ENCODE results near the gene TFAP2D.

Gene TFAP2D

GRCh38 chr6:50713226-50713625, at the start of gene TFAP2D:
Gene TFAP2D (plus strand): TSS chr6:50713526. CDS start chr6:50714056, 530 bp downstream.
- Histone ChIP-seq H3K27ac (ENCODE audit: low read depth, low read length) (no peak within 1 kb of the TSS), H3K36me3 (ENCODE audit: insufficient read depth, low read length) (no peaks in the 10 kb centered on the region), H3K4me1 (ENCODE audit: insufficient read depth, low read length) (no peaks in the 10 kb centered on the region), H3K27me3 (ENCODE audit: control insufficient read depth in 1 of 2, insufficient read depth in 2 of 2, low read length in 2 of 2) (peaks cover 13 to 24% of the 10 kb centered on the region in 2 donors), H3K9ac (ENCODE audit: low read length) (no peak within 1 kb of the TSS), H3K9me3 (ENCODE audit: low read length) (no peaks in the 10 kb centered on the region), H3K4me3 (ENCODE audit: low read depth in 1 of 2, low read length in 2 of 2) (no peak within 1 kb of the TSS)

GRCh38 chr6:50663806-50664205, 49.5 kb upstream of the TFAP2D start:
- H3K27ac ChIP-seq (ENCODE audit: low read depth, low read length), result no peak overlapping the region
- H3K4me1 ChIP-seq (ENCODE audit: insufficient read depth, low read length), result no peaks in the 10 kb centered on the region
- no peak overlapping the region for H3K4me3 ChIP-seq (ENCODE audit: low read depth in 1 of 2, low read length in 2 of 2)
- no peaks in the 10 kb centered on the region for H3K27me3 ChIP-seq (ENCODE audit: control insufficient read depth in 1 of 2, insufficient read depth in 2 of 2, low read length in 2 of 2)
- no peaks in the 10 kb centered on the region for H3K36me3 ChIP-seq (ENCODE audit: insufficient read depth, low read length)
- no peak overlapping the region for H3K9ac ChIP-seq (ENCODE audit: low read length)
- no peaks in the 10 kb centered on the region for H3K9me3 ChIP-seq (ENCODE audit: low read length)

- H3K36me3 ChIP-seq (ENCODE audit: insufficient read depth, low read length), result no peaks in the 10 kb centered on the region
- H3K27me3 ChIP-seq (ENCODE audit: control insufficient read depth in 1 of 2, insufficient read depth in 2 of 2, low read length in 2 of 2), result no peaks in the 10 kb centered on the region
- no peak overlapping the region for H3K4me3 ChIP-seq (ENCODE audit: low read depth in 1 of 2, low read length in 2 of 2)
- H3K9me3 ChIP-seq (ENCODE audit: low read length), result no peaks in the 10 kb centered on the region
- H3K4me1 ChIP-seq (ENCODE audit: insufficient read depth, low read length), result no peaks in the 10 kb centered on the region
- H3K9ac ChIP-seq (ENCODE audit: low read length), result no peak overlapping the region
- no peak overlapping the region for H3K27ac ChIP-seq (ENCODE audit: low read depth, low read length)
Measured at GRCh38 chr6:50666089-50666488, 47.2 kb upstream of the TFAP2D start.

GRCh38 chr6:50681213-50681824, 32.0 kb upstream of the TFAP2D start:
- Histone ChIP-seq H3K36me3 (ENCODE audit: insufficient read depth, low read length) (no peaks in the 10 kb centered on the region), H3K27me3 (ENCODE audit: control insufficient read depth in 1 of 2, insufficient read depth in 2 of 2, low read length in 2 of 2) (no peaks in the 10 kb centered on the region), H3K9ac (ENCODE audit: low read length) (no peak overlapping the region), H3K9me3 (ENCODE audit: low read length) (no peaks in the 10 kb centered on the region), H3K27ac (ENCODE audit: low read depth, low read length) (no peak overlapping the region), H3K4me3 (ENCODE audit: low read depth in 1 of 2, low read length in 2 of 2) (no peak overlapping the region), H3K4me1 (ENCODE audit: insufficient read depth, low read length) (no peaks in the 10 kb centered on the region)

GRCh38 chr6:50689210-50689609, 24.1 kb upstream of the TFAP2D start:
- Histone ChIP-seq H3K4me1 (ENCODE audit: insufficient read depth, low read length) (no peaks in the 10 kb centered on the region), H3K4me3 (ENCODE audit: low read depth in 1 of 2, low read length in 2 of 2) (no peak overlapping the region), H3K36me3 (ENCODE audit: insufficient read depth, low read length) (no peaks in the 10 kb centered on the region), H3K9ac (ENCODE audit: low read length) (no peak overlapping the region), H3K27me3 (ENCODE audit: control insufficient read depth in 1 of 2, insufficient read depth in 2 of 2, low read length in 2 of 2) (no peaks in the 10 kb centered on the region), H3K9me3 (ENCODE audit: low read length) (no peaks in the 10 kb centered on the region), H3K27ac (ENCODE audit: low read depth, low read length) (no peak overlapping the region)

GRCh38 chr6:50691814-50692495, 21.4 kb upstream of the TFAP2D start:
- no peak overlapping the region for H3K9ac ChIP-seq (ENCODE audit: low read length)
- no peak overlapping the region for H3K4me3 ChIP-seq (ENCODE audit: low read depth in 1 of 2, low read length in 2 of 2)
- H3K27ac ChIP-seq (ENCODE audit: low read depth, low read length), result no peak overlapping the region
- no peaks in the 10 kb centered on the region for H3K4me1 ChIP-seq (ENCODE audit: insufficient read depth, low read length)
- H3K27me3 ChIP-seq (ENCODE audit: control insufficient read depth in 1 of 2, insufficient read depth in 2 of 2, low read length in 2 of 2), result no peaks in the 10 kb centered on the region
- H3K36me3 ChIP-seq (ENCODE audit: insufficient read depth, low read length), result no peaks in the 10 kb centered on the region
- no peaks in the 10 kb centered on the region for H3K9me3 ChIP-seq (ENCODE audit: low read length)

- no peak overlapping the region for H3K27ac ChIP-seq (ENCODE audit: low read depth, low read length)
- no peaks in the 10 kb centered on the region for H3K4me1 ChIP-seq (ENCODE audit: insufficient read depth, low read length)
- no peaks in the 10 kb centered on the region for H3K36me3 ChIP-seq (ENCODE audit: insufficient read depth, low read length)
- no peaks in the 10 kb centered on the region for H3K9me3 ChIP-seq (ENCODE audit: low read length)
- H3K4me3 ChIP-seq (ENCODE audit: low read depth in 1 of 2, low read length in 2 of 2), result no peak overlapping the region
- no peak overlapping the region for H3K9ac ChIP-seq (ENCODE audit: low read length)
- no peaks in the 10 kb centered on the region for H3K27me3 ChIP-seq (ENCODE audit: control insufficient read depth in 1 of 2, insufficient read depth in 2 of 2, low read length in 2 of 2)
Measured at GRCh38 chr6:50698546-50698945, 14.8 kb upstream of the TFAP2D start.

GRCh38 chr6:50699051-50699775, 14.1 kb upstream of the TFAP2D start:
- Histone ChIP-seq H3K27ac (ENCODE audit: low read depth, low read length) (no peak overlapping the region), H3K27me3 (ENCODE audit: control insufficient read depth in 1 of 2, insufficient read depth in 2 of 2, low read length in 2 of 2) (no peaks in the 10 kb centered on the region), H3K4me3 (ENCODE audit: low read depth in 1 of 2, low read length in 2 of 2) (no peak overlapping the region), H3K4me1 (ENCODE audit: insufficient read depth, low read length) (no peaks in the 10 kb centered on the region), H3K9me3 (ENCODE audit: low read length) (no peaks in the 10 kb centered on the region), H3K36me3 (ENCODE audit: insufficient read depth, low read length) (no peaks in the 10 kb centered on the region), H3K9ac (ENCODE audit: low read length) (no peak overlapping the region)

GRCh38 chr6:50706575-50706974, 6.8 kb upstream of the TFAP2D start:
- Histone ChIP-seq H3K4me3 (ENCODE audit: low read depth in 1 of 2, low read length in 2 of 2) (no peak overlapping the region), H3K4me1 (ENCODE audit: insufficient read depth, low read length) (no peaks in the 10 kb centered on the region), H3K27ac (ENCODE audit: low read depth, low read length) (no peak overlapping the region), H3K9ac (ENCODE audit: low read length) (no peak overlapping the region), H3K27me3 (ENCODE audit: control insufficient read depth in 1 of 2, insufficient read depth in 2 of 2, low read length in 2 of 2) (peaks cover 9 to 15% of the 10 kb centered on the region in 2 donors), H3K36me3 (ENCODE audit: insufficient read depth, low read length) (no peaks in the 10 kb centered on the region), H3K9me3 (ENCODE audit: low read length) (no peaks in the 10 kb centered on the region)

GRCh38 chr6:50707191-50707590, 6.1 kb upstream of the TFAP2D start:
- Histone ChIP-seq H3K36me3 (ENCODE audit: insufficient read depth, low read length) (no peaks in the 10 kb centered on the region), H3K4me3 (ENCODE audit: low read depth in 1 of 2, low read length in 2 of 2) (no peak overlapping the region), H3K4me1 (ENCODE audit: insufficient read depth, low read length) (no peaks in the 10 kb centered on the region), H3K27ac (ENCODE audit: low read depth, low read length) (no peak overlapping the region), H3K9ac (ENCODE audit: low read length) (no peak overlapping the region), H3K9me3 (ENCODE audit: low read length) (no peaks in the 10 kb centered on the region), H3K27me3 (ENCODE audit: control insufficient read depth in 1 of 2, insufficient read depth in 2 of 2, low read length in 2 of 2) (peaks cover 9 to 18% of the 10 kb centered on the region in 2 donors)

GRCh38 chr6:50707652-50708300, 5.5 kb upstream of the TFAP2D start:
- Histone ChIP-seq H3K27me3 (ENCODE audit: control insufficient read depth in 1 of 2, insufficient read depth in 2 of 2, low read length in 2 of 2) (peaks cover 9 to 23% of the 10 kb centered on the region in 2 donors), H3K9ac (ENCODE audit: low read length) (no peak overlapping the region), H3K36me3 (ENCODE audit: insufficient read depth, low read length) (no peaks in the 10 kb centered on the region), H3K4me1 (ENCODE audit: insufficient read depth, low read length) (no peaks in the 10 kb centered on the region), H3K27ac (ENCODE audit: low read depth, low read length) (no peak overlapping the region), H3K4me3 (ENCODE audit: low read depth in 1 of 2, low read length in 2 of 2) (no peak overlapping the region), H3K9me3 (ENCODE audit: low read length) (no peaks in the 10 kb centered on the region)

All from muscle layer of colon (tissue), 2 donors.